ENCODE results near the gene P2RY2. TPM values are rescaled to one million over a fixed set of nuclear protein-coding genes. Genes with fewer than 3 reads are reported as not detected.

The P2RY2 gene
- total and polyA plus RNA-seq, 5 experiments from 2014 or later, result not detected

- POLR2A ChIA-PET, result no interaction called here
- ATAC-seq (no peak), DNase-seq (peak in 1 of 10 donors; percentile 18)
- H3K4me3 Mint-ChIP-seq, result no peak overlapping the region
- H3K27me3 Mint-ChIP-seq, result peaks cover 13 to 32% (median 20%) of the 10 kb centered on the region in 5 donors
- no peaks in the 10 kb centered on the region for H3K9me3 Mint-ChIP-seq
- no peaks in the 10 kb centered on the region for H3K36me3 Mint-ChIP-seq
- H3K27ac Mint-ChIP-seq, result no peak overlapping the region
- peaks cover 0 to 9% (median 0%) of the 10 kb centered on the region in 4 donors for H3K4me1 Mint-ChIP-seq
Observed at GRCh38 chr11:73201249-73201648, 16.8 kb upstream of the P2RY2 start.

GRCh38 chr11:73201888-73202780 lies 15.9 kb upstream of the P2RY2 start:
- Mint-ChIP-seq H3K4me1 (peaks cover 0 to 9% (median 0%) of the 10 kb centered on the region in 4 donors), H3K36me3 (no peaks in the 10 kb centered on the region), H3K9me3 (no peaks in the 10 kb centered on the region), H3K27ac (no peak overlapping the region), H3K27me3 (peaks cover 13 to 38% (median 20%) of the 10 kb centered on the region in 5 donors), H3K4me3 (no peak overlapping the region)
- peak in 1 of 10 donors; percentile 15 for DNase-seq
- ATAC-seq, result no peak
- POLR2A ChIA-PET, result no interaction called here

- Mint-ChIP-seq H3K9me3 (peaks cover 0 to 1% (median 0%) of the 10 kb centered on the region in 9 donors), H3K4me3 (no peak overlapping the region), H3K36me3 (no peaks in the 10 kb centered on the region), H3K27me3 (peaks cover 13 to 38% (median 20%) of the 10 kb centered on the region in 5 donors), H3K4me1 (peaks cover 0 to 9% (median 0%) of the 10 kb centered on the region in 4 donors), H3K27ac (no peak overlapping the region)
- POLR2A ChIA-PET, result no interaction called here
- DNase-seq (no peak), ATAC-seq (no peak)
Observed at GRCh38 chr11:73203322-73203721, 14.8 kb upstream of the P2RY2 start.

- H3K4me1 Mint-ChIP-seq, result peaks cover 0 to 9% (median 0%) of the 10 kb centered on the region in 4 donors
- no peak overlapping the region for H3K4me3 Mint-ChIP-seq
- H3K36me3 Mint-ChIP-seq, result no peaks in the 10 kb centered on the region
- ATAC-seq (no peak), DNase-seq (peak in 1 of 10 donors; percentile 23)
- peaks cover 13 to 38% (median 20%) of the 10 kb centered on the region in 5 donors for H3K27me3 Mint-ChIP-seq
- POLR2A ChIA-PET, result no interaction called here
- no peak overlapping the region for H3K27ac Mint-ChIP-seq
- H3K9me3 Mint-ChIP-seq, result peaks cover 0 to 3% (median 0%) of the 10 kb centered on the region in 9 donors
Observed at GRCh38 chr11:73203790-73204189, 14.3 kb upstream of the P2RY2 start.

GRCh38 chr11:73204711-73205121 lies 13.4 kb upstream of the P2RY2 start:
- H3K4me3 Mint-ChIP-seq, result no peak overlapping the region
- H3K9me3 Mint-ChIP-seq, result peaks cover 0 to 3% (median 0%) of the 10 kb centered on the region in 9 donors
- POLR2A ChIA-PET, result no interaction called here
- H3K4me1 Mint-ChIP-seq, result peaks cover 0 to 9% (median 0%) of the 10 kb centered on the region in 4 donors
- H3K27ac Mint-ChIP-seq, result no peak overlapping the region
- peaks cover 13 to 38% (median 20%) of the 10 kb centered on the region in 5 donors for H3K27me3 Mint-ChIP-seq
- ATAC-seq, result no peak
- H3K36me3 Mint-ChIP-seq, result no peaks in the 10 kb centered on the region
- DNase-seq, result peak in 1 of 10 donors; percentile 55

GRCh38 chr11:73205661-73206343 lies 12.3 kb upstream of the P2RY2 start:
- Mint-ChIP-seq H3K9me3 (peaks cover 0 to 3% (median 0%) of the 10 kb centered on the region in 9 donors), H3K36me3 (no peaks in the 10 kb centered on the region), H3K27ac (peak overlapping the region in 1 of 10 donors; percentile 27), H3K4me1 (peaks cover 0 to 9% (median 0%) of the 10 kb centered on the region in 4 donors), H3K27me3 (peaks cover 13 to 38% (median 20%) of the 10 kb centered on the region in 5 donors), H3K4me3 (no peak overlapping the region)
- POLR2A ChIA-PET, result no interaction called here
- ATAC-seq (no peak), DNase-seq (no peak)

- POLR2A ChIA-PET, result no interaction called here
- Mint-ChIP-seq H3K4me3 (no peak overlapping the region), H3K4me1 (peaks cover 0 to 9% (median 0%) of the 10 kb centered on the region in 4 donors), H3K9me3 (peaks cover 0 to 3% (median 0%) of the 10 kb centered on the region in 9 donors), H3K27ac (no peak overlapping the region), H3K27me3 (peaks cover 13 to 38% (median 16%) of the 10 kb centered on the region in 5 donors), H3K36me3 (no peaks in the 10 kb centered on the region)
- ATAC-seq, result no peak
- no peak for DNase-seq
Observed at GRCh38 chr11:73206801-73207200, 11.3 kb upstream of the P2RY2 start.

- no peak overlapping the region for H3K4me3 Mint-ChIP-seq
- no peak overlapping the region for H3K27ac Mint-ChIP-seq
- ATAC-seq, result no peak
- H3K36me3 Mint-ChIP-seq, result no peaks in the 10 kb centered on the region
- DNase-seq, result no peak
- peaks cover 0 to 3% (median 0%) of the 10 kb centered on the region in 9 donors for H3K9me3 Mint-ChIP-seq
- peaks cover 7 to 19% (median 8%) of the 10 kb centered on the region in 5 donors for H3K27me3 Mint-ChIP-seq
- peaks cover 0 to 13% (median 0%) of the 10 kb centered on the region in 4 donors for H3K4me1 Mint-ChIP-seq
- POLR2A ChIA-PET, result no interaction called here
Observed at GRCh38 chr11:73209892-73210291, 8.2 kb upstream of the P2RY2 start.

- Mint-ChIP-seq H3K9me3 (peaks cover 0 to 3% (median 0%) of the 10 kb centered on the region in 9 donors), H3K27me3 (peaks cover 0 to 7% (median 0%) of the 10 kb centered on the region in 5 donors), H3K27ac (peak overlapping the region in 2 of 10 donors; percentile 29 to 53), H3K36me3 (no peaks in the 10 kb centered on the region), H3K4me1 (peaks cover 0 to 15% (median 0%) of the 10 kb centered on the region in 4 donors), H3K4me3 (no peak overlapping the region)
- ATAC-seq (no peak), DNase-seq (no peak)
- POLR2A ChIA-PET, result no interaction called here
Observed at GRCh38 chr11:73210916-73211667, 7.0 kb upstream of the P2RY2 start.

GRCh38 chr11:73213196-73214143 lies 4.6 kb upstream of the P2RY2 start:
- peaks cover 3 to 16% (median 11%) of the 10 kb centered on the region in 5 donors for H3K27me3 Mint-ChIP-seq
- peaks cover 0 to 2% (median 0%) of the 10 kb centered on the region in 9 donors for H3K9me3 Mint-ChIP-seq
- H3K4me3 Mint-ChIP-seq, result no peak overlapping the region
- peak overlapping the region in 2 of 10 donors; percentile 13 to 15 for H3K27ac Mint-ChIP-seq
- no peaks in the 10 kb centered on the region for H3K36me3 Mint-ChIP-seq
- ATAC-seq, result no peak
- POLR2A ChIA-PET, result no interaction called here
- peaks cover 0 to 28% (median 5%) of the 10 kb centered on the region in 4 donors for H3K4me1 Mint-ChIP-seq
- peak in 1 of 10 donors; percentile 49 for DNase-seq

All from naive thymus-derived CD8-positive, alpha-beta T cell (primary cell).